ENCODE data around the gene FUNDC2.
A peak's percentile ranks its signal among the peaks of the same experiment; 100 is the strongest.

FUNDC2 gene

GRCh38 chrX:155065035-155065734 is 38.5 kb downstream of the FUNDC2 start:
- Histone ChIP-seq H3K4me3 (ENCODE audit: insufficient read depth, low read depth, low read length) (no peak overlapping the region), H3K27ac (ENCODE audit: insufficient read depth, low read depth, low read length, poor library complexity, severe bottlenecking) (no peak overlapping the region), H3K9me3 (ENCODE audit: control insufficient read depth, low read length) (no peaks in the 10 kb centered on the region), H3K36me3 (ENCODE audit: control insufficient read depth, insufficient read depth, low read length) (no peaks in the 10 kb centered on the region), H3K27me3 (ENCODE audit: control insufficient read depth, insufficient read depth, low read length, poor library complexity, severe bottlenecking) (no peaks in the 10 kb centered on the region), H3K4me1 (ENCODE audit: control insufficient read depth, insufficient read depth, low read length) (peaks cover 4% of the 10 kb centered on the region)
- WGBS, 2 experiments = 93 to 95% methylated on average over 7 to 8 of the region's 8 CpGs

DNA sequence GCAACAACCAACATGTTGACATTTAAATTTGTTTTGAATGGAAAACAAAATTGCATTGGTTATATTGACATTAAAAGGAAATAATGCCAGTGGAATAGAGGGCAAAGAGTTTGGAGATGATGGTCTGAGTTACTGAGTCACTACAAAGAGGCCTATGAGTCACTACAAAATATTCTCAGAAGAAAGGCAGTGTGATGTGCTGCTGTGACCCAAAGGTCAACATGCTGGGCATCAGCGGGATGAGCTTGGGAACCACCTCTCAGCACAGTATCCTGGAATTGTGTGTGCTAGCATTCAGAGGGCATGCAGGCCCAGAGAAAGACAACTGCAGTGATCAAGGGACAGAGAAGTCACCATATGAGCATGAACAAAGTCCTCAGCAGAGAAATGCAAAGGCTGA is 41.5 kb downstream of the FUNDC2 start:
- Histone ChIP-seq H3K36me3 (ENCODE audit: control insufficient read depth, insufficient read depth, low read length) (no peaks in the 10 kb centered on the region), H3K9me3 (ENCODE audit: control insufficient read depth, low read length) (no peaks in the 10 kb centered on the region), H3K27ac (ENCODE audit: insufficient read depth, low read depth, low read length, poor library complexity, severe bottlenecking) (no peak overlapping the region), H3K27me3 (ENCODE audit: control insufficient read depth, insufficient read depth, low read length, poor library complexity, severe bottlenecking) (no peaks in the 10 kb centered on the region), H3K4me1 (ENCODE audit: control insufficient read depth, insufficient read depth, low read length) (peaks cover 4% of the 10 kb centered on the region), H3K4me3 (ENCODE audit: insufficient read depth, low read depth, low read length) (no peak overlapping the region)
- 13 to 61% methylated on average over 1 of the region's 1 CpG for WGBS, 2 experiments

GRCh38 chrX:155069414-155069813 is 42.8 kb downstream of the FUNDC2 start:
- H3K4me3 ChIP-seq (ENCODE audit: insufficient read depth, low read depth, low read length) = no peak overlapping the region
- no CpG with 5 or more reads among the region's 1 CpG for WGBS, 2 experiments
- H3K36me3 ChIP-seq (ENCODE audit: control insufficient read depth, insufficient read depth, low read length) = no peaks in the 10 kb centered on the region
- H3K4me1 ChIP-seq (ENCODE audit: control insufficient read depth, insufficient read depth, low read length) = peaks cover 4% of the 10 kb centered on the region
- no peaks in the 10 kb centered on the region for H3K9me3 ChIP-seq (ENCODE audit: control insufficient read depth, low read length)
- no peaks in the 10 kb centered on the region for H3K27me3 ChIP-seq (ENCODE audit: control insufficient read depth, insufficient read depth, low read length, poor library complexity, severe bottlenecking)
- no peak overlapping the region for H3K27ac ChIP-seq (ENCODE audit: insufficient read depth, low read depth, low read length, poor library complexity, severe bottlenecking)

DNA sequence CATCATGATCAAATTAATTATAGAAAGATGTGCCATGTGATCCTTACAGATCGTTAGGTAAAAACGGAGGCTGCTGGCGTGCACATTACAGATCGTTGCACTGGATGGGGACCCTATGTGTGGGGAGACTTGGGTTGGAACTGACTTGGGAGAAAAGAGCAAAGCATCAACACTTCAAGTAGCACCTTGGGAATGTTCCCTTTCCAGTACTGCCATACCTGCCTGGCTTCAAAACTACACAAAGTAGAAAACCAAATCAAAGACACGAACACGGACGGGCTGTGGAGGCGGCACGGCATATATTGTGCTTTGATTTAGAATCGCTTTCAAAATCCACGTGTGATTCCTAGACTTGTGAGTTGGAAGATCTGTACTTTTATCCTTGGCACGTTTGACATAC is 43.4 kb downstream of the FUNDC2 start:
- no peak overlapping the region for H3K27ac ChIP-seq (ENCODE audit: insufficient read depth, low read depth, low read length, poor library complexity, severe bottlenecking)
- H3K9me3 ChIP-seq (ENCODE audit: control insufficient read depth, low read length) = no peaks in the 10 kb centered on the region
- peak overlapping the region; percentile 53 for H3K4me3 ChIP-seq (ENCODE audit: insufficient read depth, low read depth, low read length)
- H3K27me3 ChIP-seq (ENCODE audit: control insufficient read depth, insufficient read depth, low read length, poor library complexity, severe bottlenecking) = no peaks in the 10 kb centered on the region
- WGBS, 2 experiments = 11 to 27% methylated on average over 8 to 12 of the region's 12 CpGs
- no peaks in the 10 kb centered on the region for H3K36me3 ChIP-seq (ENCODE audit: control insufficient read depth, insufficient read depth, low read length)
- H3K4me1 ChIP-seq (ENCODE audit: control insufficient read depth, insufficient read depth, low read length) = peaks cover 4% of the 10 kb centered on the region

- H3K27me3 ChIP-seq (ENCODE audit: control insufficient read depth, insufficient read depth, low read length, poor library complexity, severe bottlenecking) = no peaks in the 10 kb centered on the region
- peak overlapping the region; percentile 44 for H3K27ac ChIP-seq (ENCODE audit: insufficient read depth, low read depth, low read length, poor library complexity, severe bottlenecking)
- WGBS, 2 experiments = 0% methylated on average over 13 to 14 of the region's 16 CpGs
- H3K4me1 ChIP-seq (ENCODE audit: control insufficient read depth, insufficient read depth, low read length) = peaks cover 4% of the 10 kb centered on the region
- H3K36me3 ChIP-seq (ENCODE audit: control insufficient read depth, insufficient read depth, low read length) = no peaks in the 10 kb centered on the region
- peak overlapping the region; percentile 53 for H3K4me3 ChIP-seq (ENCODE audit: insufficient read depth, low read depth, low read length)
- H3K9me3 ChIP-seq (ENCODE audit: control insufficient read depth, low read length) = no peaks in the 10 kb centered on the region
These were observed 44.0 kb downstream of the FUNDC2 start for GRCh38 chrX:155070663-155070974.

GRCh38 chrX:155070975-155071693 is 44.5 kb downstream of the FUNDC2 start, which contains the start of the genes BRCC3, CMC4 and MTCP1:
Gene BRCC3 (plus strand): TSS chrX:155071508. CDS start chrX:155071528, 20 bp downstream.
Gene CMC4 (minus strand): TSS chrX:155071136. CDS start chrX:155064023, 7,113 bp downstream.
Gene MTCP1 (minus strand): TSS chrX:155071136. CDS start chrX:155066010, 5,126 bp downstream.
- Histone ChIP-seq H3K27ac (ENCODE audit: insufficient read depth, low read depth, low read length, poor library complexity, severe bottlenecking) (peak within 1 kb of the TSS; percentile 44), H3K36me3 (ENCODE audit: control insufficient read depth, insufficient read depth, low read length) (peaks cover 3% of the 10 kb centered on the region), H3K4me3 (ENCODE audit: insufficient read depth, low read depth, low read length) (peak within 1 kb of the TSS; percentile 65), H3K27me3 (ENCODE audit: control insufficient read depth, insufficient read depth, low read length, poor library complexity, severe bottlenecking) (no peaks in the 10 kb centered on the region), H3K9me3 (ENCODE audit: control insufficient read depth, low read length) (no peaks in the 10 kb centered on the region), H3K4me1 (ENCODE audit: control insufficient read depth, insufficient read depth, low read length) (peaks cover 4% of the 10 kb centered on the region)
- WGBS, 2 experiments = 0% methylated on average over 55 to 74 of the region's 81 CpGs

DNA sequence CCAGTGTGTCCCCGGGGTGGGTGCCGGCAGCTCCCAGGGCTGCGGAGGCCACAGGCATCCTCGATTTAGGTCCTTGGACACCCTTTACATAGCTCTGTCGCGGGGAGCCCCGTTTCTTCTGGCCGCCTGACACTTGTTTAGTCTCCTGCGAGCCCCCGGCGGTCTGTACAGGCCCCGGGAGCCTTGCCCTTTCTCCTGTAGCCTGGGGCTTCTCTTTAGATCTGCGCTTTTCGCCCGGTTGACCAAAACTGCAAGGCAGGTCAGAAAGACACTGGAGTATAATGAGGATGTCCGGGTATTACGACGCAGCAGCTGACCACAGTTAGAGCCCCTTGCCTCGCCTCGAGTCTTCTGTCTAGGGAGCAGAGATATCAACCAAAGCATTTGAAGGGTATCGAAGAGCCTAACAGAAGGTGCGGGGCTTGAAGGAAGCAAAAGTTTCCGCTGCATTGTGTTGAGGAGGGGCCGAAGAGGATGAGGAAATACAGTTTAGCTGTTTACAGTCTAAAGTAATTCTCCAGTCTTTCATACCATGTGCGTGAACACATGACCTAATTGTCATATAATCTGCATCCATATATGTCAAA is 45.1 kb downstream of the FUNDC2 start:
- 2 to 4% methylated on average over 23 to 25 of the region's 25 CpGs for WGBS, 2 experiments
- Histone ChIP-seq H3K4me1 (ENCODE audit: control insufficient read depth, insufficient read depth, low read length) (peaks cover 4% of the 10 kb centered on the region), H3K4me3 (ENCODE audit: insufficient read depth, low read depth, low read length) (peak overlapping the region; percentile 65), H3K36me3 (ENCODE audit: control insufficient read depth, insufficient read depth, low read length) (peaks cover 3% of the 10 kb centered on the region), H3K9me3 (ENCODE audit: control insufficient read depth, low read length) (no peaks in the 10 kb centered on the region), H3K27me3 (ENCODE audit: control insufficient read depth, insufficient read depth, low read length, poor library complexity, severe bottlenecking) (no peaks in the 10 kb centered on the region), H3K27ac (ENCODE audit: insufficient read depth, low read depth, low read length, poor library complexity, severe bottlenecking) (no peak overlapping the region)

GRCh38 chrX:155086202-155086840 is 59.7 kb downstream of the FUNDC2 start:
- no peaks in the 10 kb centered on the region for H3K9me3 ChIP-seq (ENCODE audit: control insufficient read depth, low read length)
- WGBS, 2 experiments = 81 to 84% methylated on average over 24 of the region's 24 CpGs
- H3K36me3 ChIP-seq (ENCODE audit: control insufficient read depth, insufficient read depth, low read length) = peaks cover 5% of the 10 kb centered on the region
- H3K4me3 ChIP-seq (ENCODE audit: insufficient read depth, low read depth, low read length) = no peak overlapping the region
- no peaks in the 10 kb centered on the region for H3K4me1 ChIP-seq (ENCODE audit: control insufficient read depth, insufficient read depth, low read length)
- no peak overlapping the region for H3K27ac ChIP-seq (ENCODE audit: insufficient read depth, low read depth, low read length, poor library complexity, severe bottlenecking)
- H3K27me3 ChIP-seq (ENCODE audit: control insufficient read depth, insufficient read depth, low read length, poor library complexity, severe bottlenecking) = no peaks in the 10 kb centered on the region

DNA sequence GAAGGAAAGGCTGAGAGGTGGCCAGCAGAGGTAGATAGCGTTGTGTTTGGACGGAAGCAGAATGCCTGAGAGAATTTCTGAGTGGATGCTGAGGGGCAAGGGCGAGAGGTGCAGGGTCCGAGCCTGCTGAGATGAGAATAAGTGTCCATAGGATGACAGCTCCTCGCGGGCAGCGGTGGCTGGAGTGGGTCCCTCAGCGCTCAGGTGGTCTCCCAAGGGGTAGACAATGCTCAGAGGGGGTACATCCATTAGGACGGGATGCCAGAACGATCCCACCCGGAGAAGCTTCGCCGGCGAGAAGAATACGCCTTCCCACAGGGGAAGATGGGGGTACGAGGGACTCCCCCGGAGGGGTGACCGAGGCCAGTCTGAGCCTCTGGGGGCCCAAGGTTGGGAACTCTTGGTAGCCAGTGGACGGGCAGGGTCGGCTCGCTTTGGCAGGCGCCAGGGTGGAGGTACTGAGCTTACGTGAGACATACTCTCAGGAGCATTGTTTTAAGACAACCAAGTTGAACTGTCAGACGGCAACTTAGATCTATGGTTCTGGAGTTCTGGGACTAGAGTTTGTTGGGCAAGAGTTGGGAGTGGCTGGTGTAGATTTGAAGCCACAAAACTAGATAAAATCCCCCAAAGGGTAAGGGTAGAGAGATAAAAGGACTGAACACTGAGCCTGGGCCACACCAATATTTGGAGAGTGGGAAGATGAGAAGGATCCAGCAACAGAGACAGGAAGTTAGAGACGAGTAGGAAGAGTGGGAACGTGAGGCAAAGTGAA is 60.5 kb downstream of the FUNDC2 start:
- H3K4me3 ChIP-seq (ENCODE audit: insufficient read depth, low read depth, low read length) = no peak overlapping the region
- H3K27ac ChIP-seq (ENCODE audit: insufficient read depth, low read depth, low read length, poor library complexity, severe bottlenecking) = no peak overlapping the region
- H3K4me1 ChIP-seq (ENCODE audit: control insufficient read depth, insufficient read depth, low read length) = no peaks in the 10 kb centered on the region
- WGBS, 2 experiments = 95 to 96% methylated on average over 26 of the region's 26 CpGs
- H3K9me3 ChIP-seq (ENCODE audit: control insufficient read depth, low read length) = no peaks in the 10 kb centered on the region
- no peaks in the 10 kb centered on the region for H3K27me3 ChIP-seq (ENCODE audit: control insufficient read depth, insufficient read depth, low read length, poor library complexity, severe bottlenecking)
- peaks cover 5% of the 10 kb centered on the region for H3K36me3 ChIP-seq (ENCODE audit: control insufficient read depth, insufficient read depth, low read length)
